GM12891 (cell line): ENCODE measurements around the gene RNU6-9.
"Not testable (repeated sequence)": the region's sequence is repeated elsewhere in the genome, so short reads cannot be mapped to it uniquely, and the experiment has no call there.

Experiments
- POLR2A ChIP-seq: IDR thresholded peaks from 2 replicates; pipeline ENCODE4 v1.6.1; 2011; ENCODE audit warnings: low read depth, low read length, control low read depth
- POLR2AphosphoS5 ChIP-seq: IDR thresholded peaks from 2 replicates; pipeline ENCODE4 v1.6.1; 2011; ENCODE audit warnings: low read depth, low read length, control low read depth
- SPI1 ChIP-seq: IDR thresholded peaks from 2 replicates; pipeline ENCODE4 v1.6.1; 2011; ENCODE audit warnings: low read depth, low read length, control low read depth
- TAF1 ChIP-seq: IDR thresholded peaks from 2 replicates; pipeline ENCODE4 v1.6.1; 2011; ENCODE audit warnings: low read depth, low read length, control low read depth

DNA sequence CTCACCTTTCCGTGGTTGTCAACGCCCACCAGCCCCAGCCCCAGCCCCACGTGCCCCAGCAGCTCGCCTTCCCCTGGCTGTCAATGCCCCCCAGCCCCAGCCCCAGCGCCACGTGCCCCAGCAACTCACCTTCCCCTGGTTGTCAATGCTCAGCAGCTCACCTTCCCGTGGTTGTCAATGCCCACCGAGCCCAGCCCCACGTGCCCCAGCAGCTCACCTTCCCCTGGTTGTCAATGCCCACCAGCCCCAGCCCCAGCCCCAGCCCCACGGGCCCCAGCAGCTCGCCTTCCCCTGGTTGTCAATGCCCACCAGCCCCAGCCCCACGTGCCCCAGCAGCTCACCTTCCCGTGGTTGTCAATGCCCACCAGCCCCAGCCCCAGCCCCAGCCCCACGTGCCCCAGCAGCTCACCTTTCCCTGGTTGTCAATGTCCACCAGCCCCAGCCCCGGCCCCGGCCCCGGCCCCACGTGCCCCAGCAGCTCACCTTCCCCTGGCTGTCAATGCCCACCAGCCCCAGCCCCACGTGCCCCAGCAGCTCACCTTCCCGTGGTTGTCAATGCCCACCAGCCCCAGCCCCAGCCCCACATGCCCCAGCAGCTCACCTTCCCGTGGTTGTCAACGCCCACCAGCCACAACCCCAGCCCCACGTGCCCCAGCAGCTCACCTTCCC is 15.2 kb upstream of the RNU6-9 start:
- TF ChIP-seq POLR2A, POLR2AphosphoS5, TAF1, SPI1: not testable (repeated sequence)
